ENCODE measurements around the gene SPRR3. TPM values are rescaled to one million over a fixed set of nuclear protein-coding genes. Genes with fewer than 3 reads are reported as not detected.

Gene SPRR3
- total and polyA plus RNA-seq, 4 donors: 0.61 TPM; not detected in 3

DNA sequence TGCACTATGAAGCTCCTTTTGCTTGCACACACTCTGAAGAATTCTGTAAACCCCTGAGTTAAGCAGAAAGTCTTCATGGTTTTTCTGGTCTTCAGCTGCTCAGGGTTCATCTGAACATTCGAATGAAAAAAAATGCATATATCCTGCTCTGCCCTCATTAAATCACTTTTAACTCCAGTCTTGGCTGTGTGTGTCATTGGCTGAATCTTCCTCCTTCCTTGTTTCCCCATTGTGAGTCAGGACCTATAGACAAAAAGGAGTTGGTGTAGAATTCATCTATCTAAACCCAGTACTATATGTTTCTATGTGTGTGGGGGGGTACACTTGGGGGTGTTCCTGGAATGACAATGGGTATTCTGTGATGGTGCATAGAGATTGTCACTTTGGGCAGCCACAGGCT, 22.9 kb downstream of the SPRR3 start (continued):
- TF ChIP-seq YY1 (IDR thresholded peaks at IDR 0.05) (no peak), EGR1 (IDR thresholded peaks at IDR 0.05; ENCODE audit: low read depth in 2 of 2) (no peak), NR2F2 (IDR thresholded peaks at IDR 0.05) (no peak), TAF1 (conservative IDR thresholded peaks at IDR 0.05) (no peak), HNF4G (IDR thresholded peaks at IDR 0.05) (no peak), JUND (IDR thresholded peaks at IDR 0.05) (no peak), RAD21 (IDR thresholded peaks at IDR 0.05) (no peak), HNF4A (conservative IDR thresholded peaks at IDR 0.05) (no peak)
- TF ChIP-seq, protein P1, sequence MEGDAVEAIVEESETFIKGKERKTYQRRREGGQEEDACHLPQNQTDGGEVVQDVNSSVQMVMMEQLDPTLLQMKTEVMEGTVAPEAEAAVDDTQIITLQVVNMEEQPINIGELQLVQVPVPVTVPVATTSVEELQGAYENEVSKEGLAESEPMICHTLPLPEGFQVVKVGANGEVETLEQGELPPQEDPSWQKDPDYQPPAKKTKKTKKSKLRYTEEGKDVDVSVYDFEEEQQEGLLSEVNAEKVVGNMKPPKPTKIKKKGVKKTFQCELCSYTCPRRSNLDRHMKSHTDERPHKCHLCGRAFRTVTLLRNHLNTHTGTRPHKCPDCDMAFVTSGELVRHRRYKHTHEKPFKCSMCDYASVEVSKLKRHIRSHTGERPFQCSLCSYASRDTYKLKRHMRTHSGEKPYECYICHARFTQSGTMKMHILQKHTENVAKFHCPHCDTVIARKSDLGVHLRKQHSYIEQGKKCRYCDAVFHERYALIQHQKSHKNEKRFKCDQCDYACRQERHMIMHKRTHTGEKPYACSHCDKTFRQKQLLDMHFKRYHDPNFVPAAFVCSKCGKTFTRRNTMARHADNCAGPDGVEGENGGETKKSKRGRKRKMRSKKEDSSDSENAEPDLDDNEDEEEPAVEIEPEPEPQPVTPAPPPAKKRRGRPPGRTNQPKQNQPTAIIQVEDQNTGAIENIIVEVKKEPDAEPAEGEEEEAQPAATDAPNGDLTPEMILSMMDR (IDR thresholded peaks at IDR 0.05; ENCODE audit: low read depth, low read length, missing input control): no peak

DNA sequence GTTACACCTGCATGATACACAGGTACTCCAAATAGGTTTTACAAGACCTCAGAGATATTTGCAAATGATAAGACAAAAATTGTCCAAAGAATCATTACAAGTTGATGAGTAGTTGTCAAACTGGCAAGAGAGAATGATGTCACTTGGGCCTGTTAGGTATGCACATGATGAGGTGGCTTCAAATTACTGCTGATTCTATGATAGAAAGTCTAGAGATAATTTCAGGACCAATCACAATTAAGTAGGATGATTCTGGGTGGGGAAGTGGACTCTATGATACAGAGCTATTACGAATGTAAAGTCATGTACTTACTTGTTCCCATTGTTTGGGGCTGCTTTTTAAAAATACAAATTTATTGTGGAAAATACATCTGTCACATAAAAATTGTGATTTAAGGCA, 24.2 kb downstream of the SPRR3 start:
- H3K27ac ChIP-seq (ENCODE audit: low read depth in 1 of 2, low read length in 2 of 2): no peak overlapping the region
- no peaks in the 10 kb centered on the region for H3K9me3 ChIP-seq (ENCODE audit: control insufficient read depth in 4 of 4, low read length in 3 of 4)
- no peak overlapping the region for H3K4me3 ChIP-seq (ENCODE audit: low read depth in 1 of 3, low read length in 3 of 3)
- no peak for DNase-seq (ENCODE audit: low spot score)
- TF ChIP-seq JUND (IDR thresholded peaks at IDR 0.05): no peak
- TF ChIP-seq, protein P2, sequence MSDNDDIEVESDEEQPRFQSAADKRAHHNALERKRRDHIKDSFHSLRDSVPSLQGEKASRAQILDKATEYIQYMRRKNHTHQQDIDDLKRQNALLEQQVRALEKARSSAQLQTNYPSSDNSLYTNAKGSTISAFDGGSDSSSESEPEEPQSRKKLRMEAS (IDR thresholded peaks at IDR 0.05): no peak
- TF ChIP-seq RAD21 (IDR thresholded peaks at IDR 0.05): no peak
- TF ChIP-seq, protein P3, sequence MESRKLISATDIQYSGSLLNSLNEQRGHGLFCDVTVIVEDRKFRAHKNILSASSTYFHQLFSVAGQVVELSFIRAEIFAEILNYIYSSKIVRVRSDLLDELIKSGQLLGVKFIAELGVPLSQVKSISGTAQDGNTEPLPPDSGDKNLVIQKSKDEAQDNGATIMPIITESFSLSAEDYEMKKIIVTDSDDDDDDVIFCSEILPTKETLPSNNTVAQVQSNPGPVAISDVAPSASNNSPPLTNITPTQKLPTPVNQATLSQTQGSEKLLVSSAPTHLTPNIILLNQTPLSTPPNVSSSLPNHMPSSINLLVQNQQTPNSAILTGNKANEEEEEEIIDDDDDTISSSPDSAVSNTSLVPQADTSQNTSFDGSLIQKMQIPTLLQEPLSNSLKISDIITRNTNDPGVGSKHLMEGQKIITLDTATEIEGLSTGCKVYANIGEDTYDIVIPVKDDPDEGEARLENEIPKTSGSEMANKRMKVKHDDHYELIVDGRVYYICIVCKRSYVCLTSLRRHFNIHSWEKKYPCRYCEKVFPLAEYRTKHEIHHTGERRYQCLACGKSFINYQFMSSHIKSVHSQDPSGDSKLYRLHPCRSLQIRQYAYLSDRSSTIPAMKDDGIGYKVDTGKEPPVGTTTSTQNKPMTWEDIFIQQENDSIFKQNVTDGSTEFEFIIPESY (IDR thresholded peaks at IDR 0.05): no peak
- no peak for TF ChIP-seq HNF4G (IDR thresholded peaks at IDR 0.05)
- H3K27me3 ChIP-seq (ENCODE audit: control insufficient read depth in 4 of 4, insufficient read depth in 4 of 4, low read length in 3 of 4): no peaks in the 10 kb centered on the region
- H3K4me1 ChIP-seq (ENCODE audit: control insufficient read depth in 4 of 4, insufficient read depth in 4 of 4, low read length in 3 of 4): no peaks in the 10 kb centered on the region
- H3K36me3 ChIP-seq (ENCODE audit: control insufficient read depth in 4 of 4, insufficient read depth in 3 of 4, low read depth in 1 of 4, low read length in 3 of 4): no peaks in the 10 kb centered on the region
- H3K9ac ChIP-seq (ENCODE audit: low read depth in 1 of 2, low read length in 2 of 2): no peak overlapping the region
- WGBS: 73% methylated on average over 1 of the region's 1 CpG

DNA sequence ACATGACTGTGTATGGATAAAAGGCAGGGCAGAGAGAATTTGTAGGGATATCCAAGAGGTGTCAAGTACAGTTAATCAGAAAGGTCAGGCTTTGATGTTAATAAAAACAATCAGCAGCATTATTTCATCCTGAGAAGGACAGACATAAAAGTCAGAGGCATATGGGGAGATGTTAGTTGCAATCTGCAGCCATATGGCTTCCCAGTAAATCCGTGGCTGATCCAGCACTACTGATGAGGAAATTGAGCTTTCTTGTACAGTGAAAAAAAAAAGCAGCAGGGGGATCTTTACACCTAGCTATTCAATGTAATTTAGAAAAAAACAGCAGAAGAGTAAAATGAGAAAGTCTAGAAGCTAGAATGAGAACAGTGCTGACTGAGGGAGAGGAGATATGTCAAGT, 27.2 kb downstream of the SPRR3 start:
- H3K4me3 ChIP-seq (ENCODE audit: low read depth in 1 of 3, low read length in 3 of 3): no peak overlapping the region
- no peak overlapping the region for H3K9ac ChIP-seq (ENCODE audit: low read depth in 1 of 2, low read length in 2 of 2)
- 64% methylated on average over 1 of the region's 1 CpG for WGBS
- H3K36me3 ChIP-seq (ENCODE audit: control insufficient read depth in 4 of 4, insufficient read depth in 3 of 4, low read depth in 1 of 4, low read length in 3 of 4): no peaks in the 10 kb centered on the region
- H3K9me3 ChIP-seq (ENCODE audit: control insufficient read depth in 4 of 4, low read length in 3 of 4): no peaks in the 10 kb centered on the region
- no peak for TF ChIP-seq EGR1 (IDR thresholded peaks at IDR 0.05; ENCODE audit: low read depth in 2 of 2)
- no peak for TF ChIP-seq JUND (IDR thresholded peaks at IDR 0.05)
- no peak for TF ChIP-seq SP1 (IDR thresholded peaks at IDR 0.05)
- no peak for TF ChIP-seq FOXA2 (IDR thresholded peaks at IDR 0.05)
- TF ChIP-seq RAD21 (IDR thresholded peaks at IDR 0.05): no peak
- no peak for TF ChIP-seq NR2F2 (IDR thresholded peaks at IDR 0.05)
- no peak for TF ChIP-seq HNF4G (IDR thresholded peaks at IDR 0.05)
- H3K27ac ChIP-seq (ENCODE audit: low read depth in 1 of 2, low read length in 2 of 2): no peak overlapping the region
- peaks cover 0 to 5% (median 0%) of the 10 kb centered on the region in 4 donors for H3K27me3 ChIP-seq (ENCODE audit: control insufficient read depth in 4 of 4, insufficient read depth in 4 of 4, low read length in 3 of 4)
- DNase-seq (ENCODE audit: low spot score): no peak
- H3K4me1 ChIP-seq (ENCODE audit: control insufficient read depth in 4 of 4, insufficient read depth in 4 of 4, low read length in 3 of 4): no peaks in the 10 kb centered on the region

DNA sequence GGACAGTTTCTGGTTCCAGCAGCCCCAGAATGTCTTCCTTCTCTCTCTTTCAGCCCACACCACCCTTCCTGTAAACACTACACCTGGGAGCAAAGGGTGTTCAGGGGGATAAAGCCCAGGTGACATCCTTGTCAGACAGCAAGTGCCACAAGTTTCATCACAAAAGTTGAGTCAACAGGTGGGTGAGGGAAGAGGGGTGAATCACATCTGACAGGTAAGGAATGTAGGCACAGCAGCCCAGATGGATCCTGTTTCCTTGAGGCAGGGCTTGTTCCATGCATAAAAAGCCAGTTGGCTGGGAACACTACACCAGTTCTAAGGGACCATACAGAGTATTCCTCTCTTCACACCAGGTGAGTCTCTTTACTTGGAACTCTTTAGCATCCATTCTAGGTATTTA, 29.3 kb downstream of the SPRR3 start, which contains the start of gene SPRR1B:
Gene SPRR1B, plus strand, starts transcription at position 309 of the 400 bp plus-strand sequence. CDS start 1,143 bp downstream, outside the sequence.
- no peaks in the 10 kb centered on the region for H3K4me1 ChIP-seq (ENCODE audit: control insufficient read depth in 4 of 4, insufficient read depth in 4 of 4, low read length in 3 of 4)
- no peaks in the 10 kb centered on the region for H3K9me3 ChIP-seq (ENCODE audit: control insufficient read depth in 4 of 4, low read length in 3 of 4)
- H3K27ac ChIP-seq (ENCODE audit: low read depth in 1 of 2, low read length in 2 of 2): no peak within 1 kb of the TSS
- no peaks in the 10 kb centered on the region for H3K36me3 ChIP-seq (ENCODE audit: control insufficient read depth in 4 of 4, insufficient read depth in 3 of 4, low read depth in 1 of 4, low read length in 3 of 4)
- H3K4me3 ChIP-seq (ENCODE audit: low read depth in 1 of 3, low read length in 3 of 3): no peak within 1 kb of the TSS
- DNase-seq (ENCODE audit: low spot score): no peak
- peaks cover 0 to 5% (median 0%) of the 10 kb centered on the region in 4 donors for H3K27me3 ChIP-seq (ENCODE audit: control insufficient read depth in 4 of 4, insufficient read depth in 4 of 4, low read length in 3 of 4)
- no peak within 1 kb of the TSS for H3K9ac ChIP-seq (ENCODE audit: low read depth in 1 of 2, low read length in 2 of 2)
- no peak for TF ChIP-seq TAF1 (conservative IDR thresholded peaks at IDR 0.05)
- TF ChIP-seq YY1 (IDR thresholded peaks at IDR 0.05): no peak
- TF ChIP-seq JUND (IDR thresholded peaks at IDR 0.05): no peak
- no peak for TF ChIP-seq FOXA1 (IDR thresholded peaks at IDR 0.05)
- no peak for TF ChIP-seq HNF4A (conservative IDR thresholded peaks at IDR 0.05)
- TF ChIP-seq RXRA (IDR thresholded peaks at IDR 0.05): no peak
- TF ChIP-seq, protein P4, sequence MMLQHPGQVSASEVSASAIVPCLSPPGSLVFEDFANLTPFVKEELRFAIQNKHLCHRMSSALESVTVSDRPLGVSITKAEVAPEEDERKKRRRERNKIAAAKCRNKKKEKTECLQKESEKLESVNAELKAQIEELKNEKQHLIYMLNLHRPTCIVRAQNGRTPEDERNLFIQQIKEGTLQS (IDR thresholded peaks at IDR 0.05): no peak
- TF ChIP-seq RAD21 (IDR thresholded peaks at IDR 0.05): no peak
- no peak for TF ChIP-seq NR2F2 (IDR thresholded peaks at IDR 0.05)
- no peak for TF ChIP-seq FOXA2 (IDR thresholded peaks at IDR 0.05)
- no peak for TF ChIP-seq EGR1 (IDR thresholded peaks at IDR 0.05; ENCODE audit: low read depth in 2 of 2)
- TF ChIP-seq GABPA (IDR thresholded peaks at IDR 0.05 in 1 of 2, conservative IDR thresholded peaks at IDR 0.05 in 1 of 2): no peak
- TF ChIP-seq, protein P2 (IDR thresholded peaks at IDR 0.05): no peak
- TF ChIP-seq SP1 (IDR thresholded peaks at IDR 0.05): no peak
- TF ChIP-seq, protein P5, sequence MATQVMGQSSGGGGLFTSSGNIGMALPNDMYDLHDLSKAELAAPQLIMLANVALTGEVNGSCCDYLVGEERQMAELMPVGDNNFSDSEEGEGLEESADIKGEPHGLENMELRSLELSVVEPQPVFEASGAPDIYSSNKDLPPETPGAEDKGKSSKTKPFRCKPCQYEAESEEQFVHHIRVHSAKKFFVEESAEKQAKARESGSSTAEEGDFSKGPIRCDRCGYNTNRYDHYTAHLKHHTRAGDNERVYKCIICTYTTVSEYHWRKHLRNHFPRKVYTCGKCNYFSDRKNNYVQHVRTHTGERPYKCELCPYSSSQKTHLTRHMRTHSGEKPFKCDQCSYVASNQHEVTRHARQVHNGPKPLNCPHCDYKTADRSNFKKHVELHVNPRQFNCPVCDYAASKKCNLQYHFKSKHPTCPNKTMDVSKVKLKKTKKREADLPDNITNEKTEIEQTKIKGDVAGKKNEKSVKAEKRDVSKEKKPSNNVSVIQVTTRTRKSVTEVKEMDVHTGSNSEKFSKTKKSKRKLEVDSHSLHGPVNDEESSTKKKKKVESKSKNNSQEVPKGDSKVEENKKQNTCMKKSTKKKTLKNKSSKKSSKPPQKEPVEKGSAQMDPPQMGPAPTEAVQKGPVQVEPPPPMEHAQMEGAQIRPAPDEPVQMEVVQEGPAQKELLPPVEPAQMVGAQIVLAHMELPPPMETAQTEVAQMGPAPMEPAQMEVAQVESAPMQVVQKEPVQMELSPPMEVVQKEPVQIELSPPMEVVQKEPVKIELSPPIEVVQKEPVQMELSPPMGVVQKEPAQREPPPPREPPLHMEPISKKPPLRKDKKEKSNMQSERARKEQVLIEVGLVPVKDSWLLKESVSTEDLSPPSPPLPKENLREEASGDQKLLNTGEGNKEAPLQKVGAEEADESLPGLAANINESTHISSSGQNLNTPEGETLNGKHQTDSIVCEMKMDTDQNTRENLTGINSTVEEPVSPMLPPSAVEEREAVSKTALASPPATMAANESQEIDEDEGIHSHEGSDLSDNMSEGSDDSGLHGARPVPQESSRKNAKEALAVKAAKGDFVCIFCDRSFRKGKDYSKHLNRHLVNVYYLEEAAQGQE (IDR thresholded peaks at IDR 0.05): no peak
